K562 (cell line): ENCODE results near the gene TNNT1. TPM values are rescaled to one million over a fixed set of nuclear protein-coding genes. Genes with fewer than 3 reads are reported as not detected.

Experiments
- BMI1 ChIP-seq: fragments of 150-350 bp; IDR thresholded peaks from 2 replicates; pipeline ENCODE4 v1.6.1; 2014; ENCODE audit warnings: low read length
- CCNT2 ChIP-seq: IDR thresholded peaks from 2 replicates; pipeline ENCODE4 v1.6.1; 2011; ENCODE audit warnings: borderline replicate concordance, low read depth, mild to moderate bottlenecking, moderate library complexity, mixed read lengths, low read length; ENCODE audit not compliant: insufficient read length; ENCODE audit errors: extremely low read depth
- CREM ChIP-seq: IDR thresholded peaks from 2 replicates; pipeline ENCODE4 v1.6.1; 2014; ENCODE audit warnings: antibody characterized with exemption, low read depth
- DEAF1 ChIP-seq: fragments of 450-650 bp; formaldehyde crosslinking; IDR thresholded peaks from 2 replicates; pipeline ENCODE4 v1.4.0; 2020; ENCODE audit warnings: mild to moderate bottlenecking, moderate library complexity
- ETS1 ChIP-seq: conservative IDR thresholded peaks from 2 replicates; pipeline ENCODE4 v1.6.1; 2011; ENCODE audit warnings: low read depth, mild to moderate bottlenecking, low read length; ENCODE audit not compliant: control insufficient read depth
- HCFC1 ChIP-seq: IDR thresholded peaks from 2 replicates; pipeline ENCODE4 v1.6.1; 2012; ENCODE audit warnings: low read depth, low read length, improper control_type of control experiment
- KDM2B ChIP-seq: fragments of 250-450 bp; sonication (Bioruptor Pico); IDR thresholded peaks from 2 replicates; pipeline ENCODE4 v1.8.0; 2021; ENCODE audit warnings: mild to moderate bottlenecking, moderate library complexity
- NFIC ChIP-seq: fragments of 450-650 bp; IDR thresholded peaks from 2 replicates; pipeline ENCODE4 v1.6.1; 2017; ENCODE audit warnings: mild to moderate bottlenecking, inconsistent platforms
- PML ChIP-seq: IDR thresholded peaks from 2 replicates; pipeline ENCODE4 v1.6.1; 2012; ENCODE audit warnings: low read length, inconsistent platforms
- TAF1 ChIP-seq: IDR thresholded peaks from 2 replicates; pipeline ENCODE4 v1.6.1; 2011; ENCODE audit warnings: mild to moderate bottlenecking, low read length, moderate library complexity; ENCODE audit not compliant: insufficient read depth, control insufficient read depth, severe bottlenecking; ENCODE audit errors: extremely low read depth
- YY1 ChIP-seq, 3 experiments: IDR thresholded peaks; 2 replicates each; pipeline ENCODE4 v1.6.1; 2011; ENCODE audit warnings: low read length in 2 of 3, mild to moderate bottlenecking in 2 of 3, moderate library complexity in 2 of 3, borderline replicate concordance in 1 of 3, control low read depth in 1 of 3, low read depth in 1 of 3; ENCODE audit not compliant: insufficient read depth in 3 of 3, insufficient replicate concordance in 2 of 3, control insufficient read depth in 1 of 3, insufficient read length in 1 of 3; ENCODE audit errors: extremely low read depth in 1 of 3
- ZNF146 ChIP-seq: IDR thresholded peaks from one replicate; pipeline ENCODE4 v1.6.1; 2018; ENCODE audit warnings: missing compliant biosample characterization; ENCODE audit not compliant: unreplicated experiment
- ZNF395 ChIP-seq: fragments of 200-800 bp; sonication (Bioruptor generic); IDR thresholded peaks from 2 replicates; pipeline ENCODE4 v1.6.1; 2017; ENCODE audit warnings: missing genetic modification characterization, missing compliant biosample characterization
- polyA plus RNA-seq, 8 experiments: library from polyadenylated mRNA; depleted of rRNA in 4 of 8; stranded (reverse) in 5 of 8; unstranded in 3 of 8; fragments of >200 nt; fragmentation: Nextera tagmentation in 2 of 8; fragmentation: Illumina TruSeq in 1 of 8; extraction: Ambion mirVana in 2 of 8; extraction: Trizol in 1 of 8; gene quantifications; 2 replicates each; pipeline versions ENCODE4 v1.2.1 to v1.2.3, GENCODE V29; 2011 to 2014; ENCODE audit warnings: inconsistent platforms in 1 of 8, missing spikeins in 1 of 8
- total RNA-seq, 7 experiments: library from RNA; depleted of rRNA in 6 of 7; stranded (reverse); fragments of >200 nt in 6 of 7; fragmentation: Illumina TruSeq in 2 of 7; extraction: Trizol in 2 of 7; gene quantifications; 2 replicates each; pipeline versions ENCODE4 v1.2.1 to v1.2.3, GENCODE V29; 2011 to 2021; ENCODE audit warnings: low replicate concordance in 1 of 7

Gene TNNT1
- total and polyA plus RNA-seq, 9 of the 15 experiments (the other 6 are each of a cell fraction or from before 2014, with no cell fraction given), result 31.8 to 390 (median 227) TPM

GRCh38 chr19:55160128-55160985, 11.4 kb upstream of the TNNT1 start (continued):
- TF ChIP-seq ZNF146 (CRISPR knock-in tag) (no peak), TAF1 (peak; percentile 52), BMI1 (no peak), HCFC1 (peak; percentile 31; the same call in 1 of the 2 replicates), PML (peak; percentile 47; the same call in 1 of the 2 replicates), ZNF395 (CRISPR knock-in tag) (0 out of 2 replicates have a peak, but pooled peaks have one; percentile 48), NFIC (peak; percentile 90), CREM (peak; percentile 93), ETS1 (no peak; the same call in 1 of the 2 replicates), KDM2B (CRISPR knock-in tag) (peak; percentile 87; the same call in 1 of the 2 replicates), CCNT2 (peak; percentile 72), YY1 (IDR thresholded peaks at IDR 0.05; ENCODE audit: borderline replicate concordance in 1 of 3, control insufficient read depth in 1 of 3, extremely low read depth in 1 of 3, insufficient read depth in 3 of 3, insufficient read length in 1 of 3, insufficient replicate concordance in 2 of 3, low read depth in 1 of 3, low read length in 2 of 3) (peak in 2 of 3 experiments; percentile 35 to 73), DEAF1 (peak; percentile 88)
